Thyroid gland (tissue), 4 donors: ENCODE data around the gene MAD1L1. TPM values are rescaled to one million over a fixed set of nuclear protein-coding genes. Genes with fewer than 3 reads are reported as not detected.

Experiments used
- DNase-seq, 2 donors: peaks; one replicate each; pipeline ENCODE4 v3.0.0-alpha.2; 2019
- H3K27ac ChIP-seq, 3 donors: fragments of 200-600 bp; sonication (generic); 1 replicate in 2 of 3; 2 replicates in 1 of 3; pipeline ENCODE4 v1.5.1; 2016 to 2019; ENCODE audit warnings: mild to moderate bottlenecking in 1 of 3, moderate library complexity in 1 of 3
- H3K27me3 ChIP-seq: fragments of 200-600 bp; sonication (generic); one replicate; pipeline ENCODE4 v1.5.1; 2019
- H3K36me3 ChIP-seq, 2 donors: fragments of 200-600 bp; sonication (generic); one replicate each; pipeline ENCODE4 v1.5.1; 2016 to 2019
- H3K4me1 ChIP-seq, 2 donors: fragments of 200-600 bp; sonication (generic); one replicate each; pipeline ENCODE4 v1.5.1; 2017 to 2019
- H3K4me3 ChIP-seq, 3 donors: fragments of 200-600 bp; sonication (generic); replicated peaks in 1 of 3; 1 replicate in 2 of 3; 2 replicates in 1 of 3; pipeline ENCODE4 v1.5.1; 2016; ENCODE audit warnings: mild to moderate bottlenecking in 1 of 3
- H3K9me3 ChIP-seq: fragments of 200-600 bp; sonication (generic); one replicate; pipeline ENCODE4 v1.5.1; 2017
- POLR2A ChIP-seq, 2 donors: fragments of 450-650 bp; IDR thresholded peaks; one replicate each; pipeline ENCODE4 v1.6.1; 2017; ENCODE audit warnings: antibody characterized with exemption in 2 of 2, mild to moderate bottlenecking in 2 of 2, moderate library complexity in 1 of 2
- WGBS, 2 donors: methylation state at CpG; one replicate each; pipeline ENCODE4 v1.1.5; 2017; 5-methylcytosine and 5-hydroxymethylcytosine counted together
- intact Hi-C: fragments of 100-400 bp; cut with DNase I; formaldehyde crosslinking; loops from one replicate; pipeline ENCODE4 v1.15.1; 2023
- total RNA-seq, 4 donors: library from RNA; depleted of rRNA; stranded (reverse); fragments of >200 nt; gene quantifications; one replicate each; pipeline ENCODE4 v1.2.3, GENCODE V29; 2016
- TF ChIP-seq, protein P1 (sequence below), 6 experiments: fragments of 200-600 bp in 3 of 6; fragments of 450-650 bp in 3 of 6; sonication (generic) in 3 of 6; IDR thresholded peaks; one replicate each; pipeline ENCODE4 v1.5.1; 2016 to 2019; ENCODE audit warnings: antibody characterized with exemption in 6 of 6, mild to moderate bottlenecking in 2 of 6, inconsistent platforms in 1 of 6, moderate library complexity in 1 of 6

Gene MAD1L1
- total RNA-seq, 4 donors from 2014 or later: 27.4 to 38.6 (median 33.9) TPM

DNA sequence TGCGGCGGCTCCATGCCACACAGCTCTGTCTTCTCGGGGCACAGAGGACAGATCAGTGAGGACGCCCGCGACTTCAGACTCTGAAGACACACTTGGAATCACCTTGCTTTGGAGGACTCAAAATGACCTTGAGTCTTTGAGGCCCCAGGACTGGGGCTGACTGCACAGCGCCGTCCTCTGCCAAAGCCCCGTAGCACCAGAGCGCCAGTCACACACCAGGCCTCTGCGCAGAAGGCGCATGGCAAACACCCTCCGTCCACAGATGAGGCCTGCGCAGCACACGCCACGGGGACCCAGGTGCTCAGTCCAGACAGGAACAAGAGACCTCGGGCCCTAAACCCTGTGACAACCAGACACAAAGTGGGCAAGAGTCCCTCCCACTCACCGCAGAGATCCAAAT is 134.7 kb downstream of the MAD1L1 start:
- Histone ChIP-seq H3K4me3 (no peak overlapping the region), H3K27me3 (no peaks in the 10 kb centered on the region), H3K4me1 (no peaks in the 10 kb centered on the region), H3K9me3 (no peaks in the 10 kb centered on the region), H3K27ac (no peak overlapping the region), H3K36me3 (no peaks in the 10 kb centered on the region)
- 95 to 98% methylated on average over 14 to 18 of the region's 18 CpGs for WGBS, 2 donors
- intact Hi-C loops: no loop called here
- no peak for DNase-seq
- TF ChIP-seq POLR2A (IDR thresholded peaks at IDR 0.05): no peak
- TF ChIP-seq, protein P1, sequence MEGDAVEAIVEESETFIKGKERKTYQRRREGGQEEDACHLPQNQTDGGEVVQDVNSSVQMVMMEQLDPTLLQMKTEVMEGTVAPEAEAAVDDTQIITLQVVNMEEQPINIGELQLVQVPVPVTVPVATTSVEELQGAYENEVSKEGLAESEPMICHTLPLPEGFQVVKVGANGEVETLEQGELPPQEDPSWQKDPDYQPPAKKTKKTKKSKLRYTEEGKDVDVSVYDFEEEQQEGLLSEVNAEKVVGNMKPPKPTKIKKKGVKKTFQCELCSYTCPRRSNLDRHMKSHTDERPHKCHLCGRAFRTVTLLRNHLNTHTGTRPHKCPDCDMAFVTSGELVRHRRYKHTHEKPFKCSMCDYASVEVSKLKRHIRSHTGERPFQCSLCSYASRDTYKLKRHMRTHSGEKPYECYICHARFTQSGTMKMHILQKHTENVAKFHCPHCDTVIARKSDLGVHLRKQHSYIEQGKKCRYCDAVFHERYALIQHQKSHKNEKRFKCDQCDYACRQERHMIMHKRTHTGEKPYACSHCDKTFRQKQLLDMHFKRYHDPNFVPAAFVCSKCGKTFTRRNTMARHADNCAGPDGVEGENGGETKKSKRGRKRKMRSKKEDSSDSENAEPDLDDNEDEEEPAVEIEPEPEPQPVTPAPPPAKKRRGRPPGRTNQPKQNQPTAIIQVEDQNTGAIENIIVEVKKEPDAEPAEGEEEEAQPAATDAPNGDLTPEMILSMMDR (IDR thresholded peaks at IDR 0.05): no peak

DNA sequence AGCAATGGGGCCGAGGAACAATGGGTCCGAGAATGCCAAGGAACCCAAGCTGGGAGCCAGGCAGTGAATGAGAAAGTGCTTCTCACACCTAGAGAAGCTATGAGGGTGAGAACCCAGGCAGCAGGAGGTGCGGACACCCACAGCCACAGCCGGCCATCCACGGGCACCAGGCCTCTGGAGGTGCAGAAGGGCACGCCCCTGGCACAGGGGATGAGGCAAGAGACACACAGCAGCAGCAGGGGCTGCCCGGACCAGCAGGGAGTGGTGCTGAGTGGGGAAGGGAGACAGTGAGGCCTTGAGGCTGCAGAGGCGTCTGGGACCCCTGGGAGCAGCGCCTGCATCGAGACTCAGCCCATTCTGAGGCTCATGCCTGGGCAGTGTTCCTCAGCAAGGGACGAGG is 135.3 kb downstream of the MAD1L1 start:
- TF ChIP-seq POLR2A (IDR thresholded peaks at IDR 0.05): no peak
- TF ChIP-seq, protein P1 (IDR thresholded peaks at IDR 0.05): no peak
- no peak overlapping the region for H3K4me3 ChIP-seq
- 97 to 98% methylated on average over 11 of the region's 11 CpGs for WGBS, 2 donors
- DNase-seq: no peak
- no peaks in the 10 kb centered on the region for H3K9me3 ChIP-seq
- H3K4me1 ChIP-seq: no peaks in the 10 kb centered on the region
- H3K27me3 ChIP-seq: no peaks in the 10 kb centered on the region
- no peak overlapping the region for H3K27ac ChIP-seq
- intact Hi-C loops: no loop called here
- H3K36me3 ChIP-seq: no peaks in the 10 kb centered on the region

DNA sequence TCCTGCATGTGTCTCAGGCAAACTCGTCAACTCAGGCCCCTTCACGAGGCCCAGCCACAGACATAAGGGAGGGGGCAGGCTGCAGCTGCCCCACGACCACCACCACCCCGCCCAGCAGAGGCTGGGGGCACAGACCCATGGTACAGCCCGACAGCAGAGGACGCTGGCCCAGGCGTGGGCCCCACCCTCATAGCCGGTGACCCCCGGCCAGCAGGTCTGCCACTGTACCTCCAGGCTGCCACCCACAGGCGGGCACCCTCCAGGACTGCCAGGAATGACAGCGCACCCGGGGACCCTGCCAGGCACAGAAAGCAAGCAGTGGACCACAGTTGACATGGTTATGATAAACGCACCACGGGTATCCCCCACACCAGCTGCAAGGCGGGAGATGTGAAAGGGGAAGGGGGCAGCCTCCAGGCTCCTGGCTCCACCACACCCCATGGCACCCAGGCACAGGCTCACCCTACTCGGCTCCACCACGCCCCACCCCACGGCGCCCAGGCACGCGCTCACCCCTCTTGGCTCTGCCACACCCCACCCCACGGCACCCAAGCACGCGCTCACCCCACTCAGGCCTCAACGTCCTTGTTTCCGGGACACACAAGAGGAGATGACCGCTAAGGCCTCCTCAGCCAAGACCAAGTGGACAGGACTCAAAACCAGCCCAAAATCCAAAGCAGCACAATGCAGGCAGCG is 135.9 kb downstream of the MAD1L1 start:
- no peaks in the 10 kb centered on the region for H3K4me1 ChIP-seq
- no peaks in the 10 kb centered on the region for H3K27me3 ChIP-seq
- WGBS, 2 donors: 93% methylated on average over 14 to 21 of the region's 28 CpGs
- no peak for DNase-seq
- no peaks in the 10 kb centered on the region for H3K36me3 ChIP-seq
- H3K4me3 ChIP-seq: no peak overlapping the region
- no peak overlapping the region for H3K27ac ChIP-seq
- no peak for TF ChIP-seq POLR2A (IDR thresholded peaks at IDR 0.05)
- TF ChIP-seq, protein P1 (IDR thresholded peaks at IDR 0.05): no peak
- intact Hi-C loops: no loop called here
- no peaks in the 10 kb centered on the region for H3K9me3 ChIP-seq

DNA sequence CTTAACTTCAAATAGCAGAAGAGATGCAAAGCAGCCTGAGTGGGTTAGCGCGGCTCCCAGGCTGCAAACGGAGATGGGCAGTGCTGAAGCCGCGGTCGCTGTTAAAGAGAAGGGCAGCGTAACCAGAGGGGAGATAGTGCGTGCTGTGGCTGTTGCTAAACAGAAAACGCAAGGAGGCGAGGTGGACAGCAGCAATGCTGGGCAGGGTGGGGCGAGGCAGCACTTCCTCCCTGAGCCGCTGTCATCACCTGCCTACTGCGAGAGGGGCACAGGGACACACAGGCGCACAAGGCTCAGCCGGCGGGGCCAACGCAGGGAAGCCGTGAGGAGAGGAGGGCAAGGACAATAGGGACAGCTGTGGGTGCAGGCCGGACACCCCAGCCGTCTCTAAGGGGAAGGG is 137.3 kb downstream of the MAD1L1 start:
- WGBS, 2 donors: 93% methylated on average over 20 of the region's 20 CpGs
- Histone ChIP-seq H3K36me3 (no peaks in the 10 kb centered on the region), H3K4me3 (no peak overlapping the region), H3K9me3 (no peaks in the 10 kb centered on the region), H3K4me1 (no peaks in the 10 kb centered on the region), H3K27me3 (no peaks in the 10 kb centered on the region), H3K27ac (no peak overlapping the region)
- DNase-seq: no peak
- no peak for TF ChIP-seq POLR2A (IDR thresholded peaks at IDR 0.05)
- TF ChIP-seq, protein P1 (IDR thresholded peaks at IDR 0.05): no peak
- intact Hi-C loops: no loop called here

DNA sequence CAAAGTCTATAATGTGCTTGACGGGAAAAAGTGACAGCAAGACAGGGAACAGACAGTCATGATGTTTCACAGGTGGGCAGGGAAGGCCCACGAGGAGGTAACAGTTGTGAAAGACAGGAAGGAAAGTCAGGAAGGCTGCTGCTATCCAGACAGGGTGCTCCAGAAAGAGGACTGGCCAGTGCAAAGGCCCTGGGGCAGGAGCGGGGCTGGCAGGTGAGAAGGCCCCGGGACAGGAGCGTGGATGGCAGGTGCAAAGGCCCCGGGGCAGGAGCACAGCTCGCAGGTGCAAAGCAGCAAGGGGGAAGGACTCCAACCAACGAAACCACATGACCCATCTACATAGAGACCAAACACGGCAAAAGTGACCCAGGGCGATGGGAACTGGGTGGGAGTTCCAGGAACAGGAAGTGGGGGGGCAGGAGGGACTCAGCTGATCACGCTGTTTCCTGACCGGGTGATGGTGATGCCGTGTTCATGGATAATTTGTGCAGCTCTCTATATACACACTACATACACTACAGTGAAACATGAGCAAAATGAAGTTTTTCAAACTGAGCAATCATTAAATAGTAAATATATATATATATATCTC is 138.2 kb downstream of the MAD1L1 start:
- Histone ChIP-seq H3K27me3 (no peaks in the 10 kb centered on the region), H3K27ac (no peak overlapping the region), H3K36me3 (no peaks in the 10 kb centered on the region), H3K4me3 (no peak overlapping the region), H3K4me1 (no peaks in the 10 kb centered on the region), H3K9me3 (no peaks in the 10 kb centered on the region)
- no peak for DNase-seq
- WGBS, 2 donors: 89 to 98% methylated on average over 13 of the region's 13 CpGs
- TF ChIP-seq, protein P1 (IDR thresholded peaks at IDR 0.05): no peak
- no peak for TF ChIP-seq POLR2A (IDR thresholded peaks at IDR 0.05)
- intact Hi-C loops: no loop called here
